Neural progenitor cell (in vitro differentiated cells): Measurements from ENCODE around the gene BCAS3. TPM values are rescaled to one million over a fixed set of nuclear protein-coding genes. Genes with fewer than 3 reads are reported as not detected.

Experiments used
- DNase-seq: peaks from one replicate; pipeline ENCODE4 v3.0.0-alpha.2; 2016; ENCODE audit warnings: low spot score
- H2AFZ ChIP-seq: fragments of 200-600 bp; sonication (generic); replicated peaks from 2 replicates; pipeline ENCODE4 v1.6.1; 2016; ENCODE audit warnings: antibody characterized with exemption
- H3F3A ChIP-seq: fragments of 200-600 bp; sonication (generic); 2 replicates; pipeline ENCODE4 v1.6.1; 2016; ENCODE audit warnings: antibody characterized with exemption, low read depth
- H3K27ac ChIP-seq: fragments of 200-600 bp; sonication (generic); 2 replicates; pipeline ENCODE4 v1.5.1; 2016; ENCODE audit warnings: mild to moderate bottlenecking
- H3K27me3 ChIP-seq: fragments of 200-600 bp; sonication (generic); 2 replicates; pipeline ENCODE4 v1.6.1; 2016; ENCODE audit warnings: mild to moderate bottlenecking, moderate library complexity
- H3K36me3 ChIP-seq: fragments of 200-600 bp; sonication (generic); 2 replicates; pipeline ENCODE4 v1.5.1; 2016
- H3K4me1 ChIP-seq: fragments of 200-600 bp; sonication (generic); 2 replicates; pipeline ENCODE4 v1.6.1; 2016; ENCODE audit warnings: mixed run types
- H3K4me2 ChIP-seq: fragments of 200-600 bp; sonication (generic); 2 replicates; pipeline ENCODE4 v1.6.1; 2016
- H3K4me3 ChIP-seq: fragments of 200-600 bp; sonication (generic); 2 replicates; pipeline ENCODE4 v1.5.1; 2016
- H3K79me2 ChIP-seq: fragments of 200-600 bp; sonication (generic); 2 replicates; pipeline ENCODE4 v1.6.1; 2016; ENCODE audit warnings: low read depth
- H3K9ac ChIP-seq: fragments of 200-600 bp; sonication (generic); 2 replicates; pipeline ENCODE4 v1.6.1; 2016
- H3K9me3 ChIP-seq: fragments of 200-600 bp; sonication (generic); 2 replicates; pipeline ENCODE4 v1.5.1; 2016; ENCODE audit warnings: low read depth
- H4K20me1 ChIP-seq: fragments of 200-600 bp; sonication (generic); 2 replicates; pipeline ENCODE4 v1.6.1; 2016; ENCODE audit warnings: low read depth
- H3K27ac Mint-ChIP-seq: 3 replicates; pipeline ENCODE4 v1.8.0; 2021; ENCODE audit warnings: mixed read lengths
- H3K27me3 Mint-ChIP-seq: 2 replicates; pipeline ENCODE4 v1.8.0; 2022; ENCODE audit warnings: low read depth, mild to moderate bottlenecking, inconsistent platforms, moderate library complexity, mixed read lengths; ENCODE audit not compliant: insufficient read depth
- H3K36me3 Mint-ChIP-seq: 3 replicates; pipeline ENCODE4 v1.8.0; 2021; ENCODE audit warnings: mixed read lengths
- H3K4me1 Mint-ChIP-seq: 3 replicates; pipeline ENCODE4 v1.8.0; 2021; ENCODE audit warnings: mixed read lengths
- H3K4me3 Mint-ChIP-seq: 3 replicates; pipeline ENCODE4 v1.8.0; 2021; ENCODE audit warnings: mild to moderate bottlenecking, moderate library complexity, mixed read lengths
- H3K9me3 Mint-ChIP-seq: 3 replicates; pipeline ENCODE4 v1.8.0; 2020; ENCODE audit warnings: mixed read lengths
- CTCF ChIP-seq: fragments of 200-600 bp; sonication (generic); IDR thresholded peaks from 2 replicates; pipeline ENCODE4 v1.5.1; 2017; ENCODE audit warnings: antibody characterized with exemption, mild to moderate bottlenecking
- EZH2 ChIP-seq: fragments of 200-600 bp; sonication (generic); IDR thresholded peaks from 2 replicates; pipeline ENCODE4 v1.6.1; 2017; ENCODE audit warnings: antibody characterized with exemption, mild to moderate bottlenecking, moderate library complexity
- EZH2phosphoT487 ChIP-seq: fragments of 200-600 bp; sonication (generic); IDR thresholded peaks from 2 replicates; pipeline ENCODE4 v1.6.1; 2017; ENCODE audit warnings: antibody characterized with exemption
- total RNA-seq: library from RNA; depleted of rRNA; stranded (reverse); fragments of >200 nt; gene quantifications from 2 replicates; pipeline ENCODE4 v1.2.3, GENCODE V29; 2015; ENCODE audit warnings: low replicate concordance

Gene BCAS3
- total RNA-seq, 1 donor from 2014 or later, result 60.9 TPM

GRCh38 chr17:61382796-61383688 is 705.4 kb downstream of the BCAS3 start:
- peaks cover 14% of the 10 kb centered on the region for H3K4me1 ChIP-seq
- H3F3A ChIP-seq, result no peaks in the 10 kb centered on the region
- DNase-seq, result no peak
- no peaks in the 10 kb centered on the region for H3K79me2 ChIP-seq
- no peaks in the 10 kb centered on the region for H3K9me3 Mint-ChIP-seq
- TF ChIP-seq EZH2, result no peak
- no peak for TF ChIP-seq EZH2phosphoT487
- no peak for TF ChIP-seq CTCF
- H4K20me1 ChIP-seq, result no peaks in the 10 kb centered on the region
- no peak overlapping the region for H3K27ac Mint-ChIP-seq
- no peaks in the 10 kb centered on the region for H3K36me3 ChIP-seq
- peaks cover 20% of the 10 kb centered on the region for H3K27me3 Mint-ChIP-seq
- H3K4me3 Mint-ChIP-seq, result no peak overlapping the region
- peaks cover 29% of the 10 kb centered on the region for H3K4me1 Mint-ChIP-seq
- peaks cover 2% of the 10 kb centered on the region for H3K36me3 Mint-ChIP-seq
- H3K27me3 ChIP-seq, result no peaks in the 10 kb centered on the region
- H2AFZ ChIP-seq, result no peak overlapping the region
- H3K9me3 ChIP-seq, result no peaks in the 10 kb centered on the region
- no peak overlapping the region for H3K4me3 ChIP-seq
- H3K4me2 ChIP-seq, result no peak overlapping the region
- no peak overlapping the region for H3K27ac ChIP-seq
- no peak overlapping the region for H3K9ac ChIP-seq

DNA sequence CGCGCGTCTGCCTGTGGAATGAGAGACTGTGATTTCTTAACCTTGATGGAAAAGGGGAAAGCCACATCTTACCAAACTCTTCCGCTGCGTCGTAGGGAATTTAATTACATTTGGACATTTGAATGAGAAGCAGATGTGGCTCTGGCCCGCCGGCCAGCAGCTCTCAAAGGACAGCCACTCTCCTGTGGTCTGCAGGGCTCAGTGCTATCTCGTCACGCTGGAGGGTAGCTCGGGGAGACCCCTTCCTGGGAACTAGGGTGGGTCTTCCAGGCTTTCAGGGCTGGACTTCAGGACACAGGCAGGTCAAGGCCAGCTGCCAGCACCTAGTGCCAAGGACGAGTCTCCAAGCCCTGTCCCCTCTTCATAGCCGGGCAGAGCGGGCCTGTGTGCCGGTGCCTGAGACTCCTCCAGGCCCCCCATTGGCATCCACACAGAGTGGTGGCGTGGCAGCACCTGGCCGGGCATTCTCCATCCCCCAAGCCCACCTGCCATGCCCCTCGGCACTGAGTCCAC is 706.1 kb downstream of the BCAS3 start:
- Histone ChIP-seq H3K9me3 (no peaks in the 10 kb centered on the region), H3F3A (no peaks in the 10 kb centered on the region), H3K9ac (no peak overlapping the region), H3K4me3 (no peak overlapping the region), H2AFZ (no peak overlapping the region), H3K36me3 (no peaks in the 10 kb centered on the region), H3K27me3 (no peaks in the 10 kb centered on the region), H3K79me2 (no peaks in the 10 kb centered on the region), H3K4me2 (no peak overlapping the region), H3K4me1 (peaks cover 11% of the 10 kb centered on the region), H4K20me1 (no peaks in the 10 kb centered on the region), H3K27ac (no peak overlapping the region)
- no peak for TF ChIP-seq CTCF
- no peak for TF ChIP-seq EZH2phosphoT487
- no peak for TF ChIP-seq EZH2
- Mint-ChIP-seq H3K4me1 (peaks cover 26% of the 10 kb centered on the region), H3K27me3 (peaks cover 20% of the 10 kb centered on the region), H3K36me3 (peaks cover 2% of the 10 kb centered on the region), H3K9me3 (no peaks in the 10 kb centered on the region), H3K27ac (no peak overlapping the region), H3K4me3 (no peak overlapping the region)
- DNase-seq, result no peak

DNA sequence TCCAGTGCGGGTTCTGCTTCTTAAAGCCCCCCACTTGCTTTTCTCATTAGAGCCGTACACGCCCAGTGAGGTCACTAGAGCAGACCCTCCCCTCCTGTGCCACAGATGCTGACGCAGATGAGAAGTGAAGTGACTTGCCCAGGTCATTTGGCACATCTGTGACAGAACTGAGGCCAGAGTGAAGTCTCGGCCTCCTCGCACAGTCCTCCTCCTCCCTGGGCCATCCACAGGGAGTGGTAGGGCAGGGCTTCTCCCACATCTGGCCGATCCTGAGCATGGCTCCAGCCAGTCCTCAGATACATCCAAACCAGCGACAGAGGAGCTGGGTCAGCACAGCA is 706.7 kb downstream of the BCAS3 start:
- Histone ChIP-seq H4K20me1 (no peaks in the 10 kb centered on the region), H3K79me2 (no peaks in the 10 kb centered on the region), H3K36me3 (no peaks in the 10 kb centered on the region), H3K4me1 (peaks cover 9% of the 10 kb centered on the region), H3F3A (no peaks in the 10 kb centered on the region), H3K9ac (no peak overlapping the region), H3K4me2 (no peak overlapping the region), H3K27me3 (no peaks in the 10 kb centered on the region), H3K9me3 (no peaks in the 10 kb centered on the region), H3K4me3 (no peak overlapping the region), H3K27ac (no peak overlapping the region), H2AFZ (no peak overlapping the region)
- H3K27ac Mint-ChIP-seq, result no peak overlapping the region
- DNase-seq, result no peak
- TF ChIP-seq EZH2 (no peak), CTCF (no peak), EZH2phosphoT487 (no peak)
- peaks cover 20% of the 10 kb centered on the region for H3K27me3 Mint-ChIP-seq
- H3K4me3 Mint-ChIP-seq, result no peak overlapping the region
- peaks cover 23% of the 10 kb centered on the region for H3K4me1 Mint-ChIP-seq
- H3K9me3 Mint-ChIP-seq, result no peaks in the 10 kb centered on the region
- peaks cover 2% of the 10 kb centered on the region for H3K36me3 Mint-ChIP-seq
